Tracheal epithelial cell (primary cell): ENCODE data around the gene TBC1D23. TPM values are rescaled to one million over a fixed set of nuclear protein-coding genes. Genes with fewer than 3 reads are reported as not detected.

ENCODE experiments used
- total RNA-seq: library from RNA; depleted of rRNA; stranded (reverse); fragments of >200 nt; gene quantifications from 2 replicates; pipeline ENCODE4 v1.2.1, GENCODE V29; 2014

TBC1D23 gene
- total RNA-seq: 36.1 and 36.9 TPM in 2 replicates

GRCh38 chr3:100260685-100261484, at the start of gene TBC1D23:
Gene TBC1D23, plus strand, starts transcription at chr3:100260992. Its CDS starts 27 bp downstream, at chr3:100261019.

GRCh38 chr3:100334488-100335351, 73.9 kb downstream of the TBC1D23 start, which contains the start of gene NIT2:
Gene NIT2, plus strand, starts transcription at chr3:100334757. Its CDS starts 35 bp downstream, at chr3:100334792.

Other genes starting within 250 kb of the TBC1D23 start
- 0.43 and 5.3 TPM in 2 replicates for gene FILIP1L, start 146.5 kb upstream of the TBC1D23 start, total RNA-seq
- gene NIT2, start 73.8 kb downstream of the TBC1D23 start, total RNA-seq: 18.3 and 22.9 TPM in 2 replicates
- gene TOMM70, start 140.1 kb downstream of the TBC1D23 start, total RNA-seq: 38.3 and 69.5 TPM in 2 replicates
- 0.48 and 1.9 TPM in 2 replicates for gene LNP1, start 140.5 kb downstream of the TBC1D23 start, total RNA-seq
- 5.5 and 18.8 TPM in 2 replicates for gene TMEM45A, start 231.6 kb downstream of the TBC1D23 start, total RNA-seq